ENCODE measurements around the gene ZNF140.

The ZNF140 gene

DNA sequence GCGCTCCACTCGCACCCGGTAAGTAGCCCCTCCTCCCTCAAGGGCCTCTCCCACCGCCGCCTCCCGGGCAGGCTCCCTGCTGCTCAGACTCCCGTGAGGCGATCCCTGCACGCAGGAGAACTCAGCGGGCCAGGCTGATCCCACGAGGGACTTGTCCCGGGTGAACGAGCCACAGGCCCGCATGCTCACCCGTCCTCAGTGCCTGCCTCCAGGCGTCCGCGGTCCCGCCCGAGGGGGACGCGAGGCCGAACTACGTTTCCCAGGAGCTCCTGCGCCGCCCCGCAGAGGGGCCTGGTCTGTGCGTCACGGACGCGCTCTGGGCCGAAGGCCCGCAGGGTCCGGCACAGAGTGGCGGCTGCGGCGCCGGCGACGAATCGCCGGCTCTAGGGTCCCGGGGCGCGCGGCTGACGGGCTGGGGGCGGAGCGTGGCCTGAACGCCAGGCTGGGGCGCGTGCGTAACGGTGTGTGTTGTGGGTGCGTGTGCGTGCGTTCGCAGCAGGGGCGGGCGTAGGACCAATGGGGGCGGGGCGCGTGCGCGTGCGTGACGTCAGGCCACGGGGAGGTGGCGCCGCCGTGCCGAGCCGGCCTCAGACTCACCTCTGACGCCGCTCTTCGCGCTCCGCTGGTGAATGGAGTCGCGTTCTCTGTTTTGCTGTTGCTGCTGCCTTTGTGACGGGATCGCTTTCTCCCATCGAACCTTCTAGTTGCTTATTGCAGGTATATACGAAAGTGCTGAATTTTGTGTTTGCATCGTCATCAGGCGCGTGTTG lies 49.5 kb downstream of the ZNF140 start, which contains the start of the genes ZNF10 and ZNF891:
Gene ZNF10, plus strand, starts transcription at position 590 of the 770 bp plus-strand sequence. CDS start 13,866 bp downstream, outside the sequence.
Gene ZNF891, minus strand, starts transcription at position 237 of the 770 bp plus-strand sequence. CDS start 8,356 bp downstream, outside the sequence.
- peak; percentile 93 to 94 (median 94) for DNase-seq (ENCODE audit: low read depth in 3 of 3)

DNA sequence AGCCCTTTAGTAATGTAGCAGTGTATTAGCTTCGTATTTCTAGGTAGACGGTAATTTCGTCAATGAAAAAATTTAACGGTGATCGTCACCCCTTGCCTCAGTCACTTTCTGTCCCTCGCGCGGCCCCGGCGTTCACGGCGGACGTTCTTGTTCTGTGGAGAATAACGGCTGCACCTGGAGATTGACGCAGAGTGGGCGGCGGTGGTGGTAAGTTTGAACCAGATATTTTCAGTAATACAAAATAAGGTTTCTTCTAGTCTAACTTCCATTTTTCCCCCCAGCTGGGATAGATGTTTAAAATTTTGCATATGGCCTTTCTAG lies 50.0 kb downstream of the ZNF140 start:
- peak in 1 of 3 donors; percentile 20 for DNase-seq (ENCODE audit: low read depth in 3 of 3)

DNA sequence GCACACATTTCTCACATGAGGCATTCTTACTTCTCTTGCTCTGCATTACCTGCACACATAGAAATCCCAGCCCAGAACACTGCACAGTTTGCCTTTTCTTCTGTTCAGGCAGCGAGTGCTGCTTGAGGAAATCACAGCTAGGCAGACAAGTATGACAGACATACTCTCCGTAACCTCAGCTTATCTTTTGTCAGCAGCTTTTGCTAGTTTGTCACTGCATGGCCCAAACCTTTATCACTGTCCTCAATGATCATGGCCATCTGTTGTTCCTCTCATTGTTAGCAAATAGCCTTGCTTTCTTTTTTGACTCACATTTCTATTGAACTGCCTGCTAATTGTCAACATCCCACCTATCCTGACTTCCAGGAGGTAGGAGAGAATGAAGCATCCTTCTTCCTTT lies 55.0 kb downstream of the ZNF140 start:
- no peak for DNase-seq (ENCODE audit: low read depth in 3 of 3)

DNA sequence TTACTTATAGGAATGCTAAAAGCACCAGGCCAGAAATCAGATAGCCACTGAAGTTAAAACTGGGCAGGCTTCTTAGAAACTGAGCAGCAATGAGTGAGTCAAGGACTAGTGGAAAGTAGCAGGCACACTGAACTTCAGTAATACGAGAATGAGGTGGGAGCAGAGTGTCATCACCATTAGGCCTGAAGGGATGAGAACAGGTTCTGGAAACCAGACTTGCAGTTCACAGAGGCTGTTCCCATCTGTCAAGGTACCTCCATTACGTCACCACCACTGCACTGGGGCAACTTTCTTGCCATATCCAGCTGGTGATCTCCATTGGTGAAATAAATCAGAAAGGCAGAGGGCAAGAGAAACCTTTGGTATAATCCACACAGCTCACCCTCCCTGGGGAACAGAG lies 65.3 kb downstream of the ZNF140 start:
- no peak for DNase-seq (ENCODE audit: low read depth in 3 of 3)

DNA sequence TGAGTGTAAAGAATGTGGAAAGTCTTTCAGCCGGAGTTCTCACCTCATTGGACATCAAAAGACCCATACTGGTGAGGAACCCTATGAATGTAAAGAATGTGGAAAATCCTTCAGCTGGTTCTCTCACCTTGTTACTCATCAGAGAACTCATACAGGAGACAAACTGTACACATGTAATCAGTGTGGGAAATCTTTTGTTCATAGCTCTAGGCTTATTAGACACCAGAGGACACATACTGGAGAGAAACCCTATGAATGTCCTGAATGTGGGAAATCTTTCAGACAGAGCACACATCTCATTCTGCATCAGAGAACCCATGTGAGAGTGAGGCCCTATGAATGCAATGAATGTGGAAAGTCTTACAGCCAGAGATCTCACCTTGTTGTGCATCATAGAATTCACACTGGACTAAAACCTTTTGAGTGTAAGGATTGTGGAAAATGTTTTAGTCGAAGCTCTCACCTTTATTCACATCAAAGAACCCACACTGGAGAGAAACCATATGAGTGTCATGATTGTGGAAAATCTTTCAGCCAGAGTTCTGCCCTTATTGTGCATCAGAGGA lies 75.5 kb downstream of the ZNF140 start:
- no peak for DNase-seq (ENCODE audit: low read depth in 3 of 3)
